Left cardiac atrium (tissue), 4 donors: ENCODE results near the gene AP5S1. TPM values are rescaled to one million over a fixed set of nuclear protein-coding genes. Genes with fewer than 3 reads are reported as not detected.
A peak's percentile ranks its signal among the peaks of the same experiment; 100 is the strongest.

Experiments
- ATAC-seq, 2 donors: fragments of 200-7000 bp; cut with Tn5 transposase; one replicate each; pipeline ENCODE4 v1.9.1; 2020; ENCODE audit warnings: mild to moderate bottlenecking in 2 of 2, moderate library complexity in 2 of 2
- DNase-seq: peaks from one replicate; pipeline ENCODE4 v3.0.0-alpha.2; 2020
- intact Hi-C, 2 donors: fragments of 100-400 bp; cut with DNase I; formaldehyde crosslinking; loops; one replicate each; pipeline versions ENCODE4 v1.14.1 to v1.15.1; 2022 to 2023
- long read RNA-seq: library from polyadenylated mRNA; unstranded; transcript quantifications from one replicate; pipeline ENCODE4 v2.0.0, GENCODE V29; 2021
- total RNA-seq, 2 donors: library from RNA; stranded (reverse); fragmentation: NEBNext Ultra II Directional; extraction: Animal tissue kit (Norgen Biotek cat#: 25700); gene quantifications; one replicate each; pipeline ENCODE4 v1.2.1, GENCODE V29; 2021
- donor health status: DM: no; HTN: yes; CAD: no.
- donor health status: DM: no; HTN: yes; CAD: no; lungs with severe emphysema.
- donor health status: DM: yes; HTN: yes; CAD: no.
- donor health status: Dilated cardiomyopathy.

AP5S1 gene
- 10 to 100 TPM; 11.8 to 14.7 TPM for total RNA-seq
- long read RNA-seq, full-length matches to known transcripts: 18 of 21 reads
- long read RNA-seq, partial matches to known transcripts: 0 of 21 reads
- long read RNA-seq, other reads (novel, unspliced or antisense): 3 of 21 reads

- intact Hi-C loops: loop anchor here (1.0 to 5.0 kb wide), 2 partner anchors 34 to 38 kb away; partner anchors contain the start of genes CENPB (in 1 of the 2) and SPEF1 (in 1 of the 2)
- peak; percentile 93 to 94 for ATAC-seq
Measured at GRCh38 chr20:3820048-3820900, at the start of gene AP5S1. Gene AP5S1, plus strand, starts transcription at chr20:3820547. Its CDS starts 1,571 bp downstream, at chr20:3822118.

GRCh38 chr20:3771552-3772058 is 48.7 kb upstream of the AP5S1 start:
- intact Hi-C loops: no loop called here

More at GRCh38 chr20:3820048-3820900, at the start of gene AP5S1:
- peak; percentile 98 for DNase-seq

GRCh38 chr20:3775457-3776108 is 44.8 kb upstream of the AP5S1 start:
- intact Hi-C loops: no loop called here
- ATAC-seq (no peak), DNase-seq (no peak)

More at GRCh38 chr20:3771552-3772058, 48.7 kb upstream of the AP5S1 start:
- no peak for ATAC-seq
- DNase-seq: no peak

- ATAC-seq: peak in 1 of 2 donors; percentile 4
Measured at GRCh38 chr20:3777381-3777715, 43.0 kb upstream of the AP5S1 start.

GRCh38 chr20:3777716-3778629 is 42.4 kb upstream of the AP5S1 start:
- DNase-seq: peak; percentile 79
- ATAC-seq: peak; percentile 73 to 82
- intact Hi-C loops: no loop called here

More at GRCh38 chr20:3777381-3777715, 43.0 kb upstream of the AP5S1 start:
- intact Hi-C loops: no loop called here
- no peak for DNase-seq

GRCh38 chr20:3778976-3779375 is 41.4 kb upstream of the AP5S1 start:
- intact Hi-C loops: no loop called here
- DNase-seq: no peak

GRCh38 chr20:3781153-3781910 is 39.0 kb upstream of the AP5S1 start, which contains the start of gene SPEF1:
Gene SPEF1, minus strand, starts transcription at chr20:3781448. Its CDS starts 161 bp downstream, at chr20:3781287.
- ATAC-seq (peak; percentile 72 to 74), DNase-seq (peak; percentile 75)
- intact Hi-C loops: loop anchor here (5.0 to 10.0 kb wide), 2 partner anchors 41 to 63 kb away; partner anchors contain the start of genes AP5S1 (in 1 of the 2) and MAVS (in 1 of the 2)

More at GRCh38 chr20:3778976-3779375, 41.4 kb upstream of the AP5S1 start:
- no peak for ATAC-seq

GRCh38 chr20:3782597-3782996 is 37.8 kb upstream of the AP5S1 start:
- ATAC-seq (no peak), DNase-seq (no peak)
- intact Hi-C loops: loop anchor here (5.0 to 10.0 kb wide), 2 partner anchors 40 to 62 kb away; partner anchors contain the start of genes AP5S1 (in 1 of the 2) and MAVS (in 1 of the 2)

GRCh38 chr20:3783068-3783489 is 37.3 kb upstream of the AP5S1 start:
- intact Hi-C loops: loop anchor here (5.0 to 10.0 kb wide), 2 partner anchors 39 to 62 kb away; partner anchors contain the start of genes AP5S1 (in 1 of the 2) and MAVS (in 1 of the 2)
- ATAC-seq (no peak), DNase-seq (no peak)

GRCh38 chr20:3783511-3784195 is 36.7 kb upstream of the AP5S1 start:
- DNase-seq (no peak), ATAC-seq (no peak)
- intact Hi-C loops: loop anchor here (5.0 to 10.0 kb wide), 2 partner anchors 39 to 61 kb away; partner anchors contain the start of genes AP5S1 (in 1 of the 2) and MAVS (in 1 of the 2)

GRCh38 chr20:3784216-3784853 is 36.0 kb upstream of the AP5S1 start:
- DNase-seq (no peak), ATAC-seq (no peak)
- intact Hi-C loops: loop anchor here (5.0 to 10.0 kb wide), 2 partner anchors 38 to 60 kb away; partner anchors contain the start of genes AP5S1 (in 1 of the 2) and MAVS (in 1 of the 2)

GRCh38 chr20:3784863-3785239 is 35.5 kb upstream of the AP5S1 start:
- DNase-seq (no peak), ATAC-seq (no peak)
- intact Hi-C loops: loop anchor here (5.0 to 10.0 kb wide), 2 partner anchors 37 to 60 kb away; partner anchors contain the start of genes AP5S1 (in 1 of the 2) and MAVS (in 1 of the 2)

- intact Hi-C loops: loop anchor here in 1 of 2 donors (1.0 to 10.0 kb wide), 2 partner anchors 35 to 59 kb away; partner anchors contain the start of genes AP5S1 and MAVS
- DNase-seq (no peak), ATAC-seq (peak; percentile 7 to 8)
Measured at GRCh38 chr20:3785240-3786125, 34.9 kb upstream of the AP5S1 start.

GRCh38 chr20:3786126-3786484 is 34.2 kb upstream of the AP5S1 start:
- ATAC-seq (peak; percentile 11 to 24), DNase-seq (peak; percentile 58)
- intact Hi-C loops: loop anchor here in 1 of 2 donors (1.0 to 10.0 kb wide), 2 partner anchors 34 to 59 kb away; partner anchors contain the start of genes AP5S1 and MAVS
